ENCODE measurements around the gene SLC2A11. TPM values are rescaled to one million over a fixed set of nuclear protein-coding genes. Genes with fewer than 3 reads are reported as not detected.

The SLC2A11 gene
- total RNA-seq, 1 donor from 2014 or later, result 19.6 TPM

Other genes starting within 250 kb of the SLC2A11 start
- gene DRICH1, start 225.6 kb upstream of the SLC2A11 start, total RNA-seq, result not detected in 2 replicates
- gene RGL4, start 166.9 kb upstream of the SLC2A11 start, total RNA-seq, result not detected in 2 replicates
- gene ZNF70, start 106.8 kb upstream of the SLC2A11 start, total RNA-seq, result 8.8 and 10.3 TPM in 2 replicates
- gene VPREB3, start 103.5 kb upstream of the SLC2A11 start, total RNA-seq, result 0.50 TPM in 1 of 2 replicates, not detected in the other
- 0.38 and 0.39 TPM in 2 replicates for gene C22orf15, start 94.9 kb upstream of the SLC2A11 start, total RNA-seq
- 60.9 and 70.5 TPM in 2 replicates for gene CHCHD10, start 89.9 kb upstream of the SLC2A11 start, total RNA-seq
- 12.2 and 23.7 TPM in 2 replicates for gene MMP11, start 85.0 kb upstream of the SLC2A11 start, total RNA-seq
- gene SMARCB1, start 70.9 kb upstream of the SLC2A11 start, total RNA-seq, result 91.3 and 115 TPM in 2 replicates
- 0.70 and 0.82 TPM in 2 replicates for gene DERL3, start 18.9 kb upstream of the SLC2A11 start, total RNA-seq
- gene MIF, start 36.5 kb downstream of the SLC2A11 start, total RNA-seq, result 906 and 942 TPM in 2 replicates
- 4.2 and 4.9 TPM in 2 replicates for gene GSTT2B, start 103.3 kb downstream of the SLC2A11 start, total RNA-seq
- 0.75 and 1.4 TPM in 2 replicates for gene DDTL, start 109.0 kb downstream of the SLC2A11 start, total RNA-seq
- 78.9 and 83.8 TPM in 2 replicates for gene DDT, start 116.6 kb downstream of the SLC2A11 start, total RNA-seq
- not detected in 2 replicates for gene GSTT2, start 122.3 kb downstream of the SLC2A11 start, total RNA-seq
- not detected in 2 replicates for gene GSTT4, start 147.6 kb downstream of the SLC2A11 start, total RNA-seq
- 46.3 and 50.2 TPM in 2 replicates for gene CABIN1, start 153.4 kb downstream of the SLC2A11 start, total RNA-seq

Measured in astrocyte (in vitro differentiated cells and primary cell).